GM12878 (cell line): ENCODE data around the gene PRPS1.

Experiments
- BACH1 ChIP-seq: fragments of 450-650 bp; IDR thresholded peaks from 2 replicates; pipeline ENCODE4 v1.6.1; 2017; ENCODE audit warnings: mild to moderate bottlenecking, borderline replicate concordance
- JUND ChIP-seq: IDR thresholded peaks from 2 replicates; pipeline ENCODE4 v1.6.1; 2012; ENCODE audit warnings: low read depth, mild to moderate bottlenecking, low read length, improper control_type of control experiment, moderate library complexity
- POLR2A ChIP-seq: IDR thresholded peaks from 2 replicates; pipeline ENCODE4 v1.6.1; 2011; ENCODE audit warnings: low read depth, mild to moderate bottlenecking, low read length
- RBBP5 ChIP-seq: fragments of 200-600 bp; sonication (generic); conservative IDR thresholded peaks from 2 replicates; pipeline ENCODE4 v1.6.1; 2016
- REST ChIP-seq: IDR thresholded peaks from 2 replicates; pipeline ENCODE4 v1.6.1; 2012; ENCODE audit warnings: mild to moderate bottlenecking, low read depth, low read length
- SREBF2 ChIP-seq: IDR thresholded peaks from 2 replicates; pipeline ENCODE4 v1.6.1; 2012; ENCODE audit warnings: mild to moderate bottlenecking, low read length
- SUZ12 ChIP-seq: fragments of 200-600 bp; sonication (generic); IDR thresholded peaks from one replicate; pipeline ENCODE4 v1.6.1; 2018; ENCODE audit warnings: antibody characterized with exemption, mild to moderate bottlenecking; ENCODE audit not compliant: unreplicated experiment
- YY1 ChIP-seq: IDR thresholded peaks from 2 replicates; pipeline ENCODE4 v1.6.1; 2011; ENCODE audit warnings: low read depth, mild to moderate bottlenecking, low read length
- TF ChIP-seq, protein P1 (sequence below): IDR thresholded peaks from 2 replicates; pipeline ENCODE4 v1.6.1; 2011; ENCODE audit warnings: borderline replicate concordance, low read depth, mild to moderate bottlenecking, moderate library complexity, low read length; ENCODE audit not compliant: insufficient read depth, poor library complexity, severe bottlenecking
- TF ChIP-seq, protein P2 (sequence below), 3 experiments: IDR thresholded peaks in 2 of 3; conservative IDR thresholded peaks in 1 of 3; 2 replicates each; pipeline ENCODE4 v1.5.1; 2011; ENCODE audit warnings: low read depth in 3 of 3, low read length in 3 of 3, mild to moderate bottlenecking in 3 of 3, control low read depth in 2 of 3, moderate library complexity in 2 of 3, inconsistent platforms in 1 of 3, mixed read lengths in 1 of 3; ENCODE audit not compliant: control insufficient read depth in 2 of 3, insufficient read depth in 1 of 3; ENCODE audit errors: extremely low read depth in 1 of 3

GRCh38 chrX:107667426-107667825 is 39.1 kb downstream of the PRPS1 start:
- TF ChIP-seq, protein P1, sequence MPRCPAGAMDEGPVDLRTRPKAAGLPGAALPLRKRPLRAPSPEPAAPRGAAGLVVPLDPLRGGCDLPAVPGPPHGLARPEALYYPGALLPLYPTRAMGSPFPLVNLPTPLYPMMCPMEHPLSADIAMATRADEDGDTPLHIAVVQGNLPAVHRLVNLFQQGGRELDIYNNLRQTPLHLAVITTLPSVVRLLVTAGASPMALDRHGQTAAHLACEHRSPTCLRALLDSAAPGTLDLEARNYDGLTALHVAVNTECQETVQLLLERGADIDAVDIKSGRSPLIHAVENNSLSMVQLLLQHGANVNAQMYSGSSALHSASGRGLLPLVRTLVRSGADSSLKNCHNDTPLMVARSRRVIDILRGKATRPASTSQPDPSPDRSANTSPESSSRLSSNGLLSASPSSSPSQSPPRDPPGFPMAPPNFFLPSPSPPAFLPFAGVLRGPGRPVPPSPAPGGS, result no peak
- no peak for TF ChIP-seq RBBP5
- TF ChIP-seq, protein P2, sequence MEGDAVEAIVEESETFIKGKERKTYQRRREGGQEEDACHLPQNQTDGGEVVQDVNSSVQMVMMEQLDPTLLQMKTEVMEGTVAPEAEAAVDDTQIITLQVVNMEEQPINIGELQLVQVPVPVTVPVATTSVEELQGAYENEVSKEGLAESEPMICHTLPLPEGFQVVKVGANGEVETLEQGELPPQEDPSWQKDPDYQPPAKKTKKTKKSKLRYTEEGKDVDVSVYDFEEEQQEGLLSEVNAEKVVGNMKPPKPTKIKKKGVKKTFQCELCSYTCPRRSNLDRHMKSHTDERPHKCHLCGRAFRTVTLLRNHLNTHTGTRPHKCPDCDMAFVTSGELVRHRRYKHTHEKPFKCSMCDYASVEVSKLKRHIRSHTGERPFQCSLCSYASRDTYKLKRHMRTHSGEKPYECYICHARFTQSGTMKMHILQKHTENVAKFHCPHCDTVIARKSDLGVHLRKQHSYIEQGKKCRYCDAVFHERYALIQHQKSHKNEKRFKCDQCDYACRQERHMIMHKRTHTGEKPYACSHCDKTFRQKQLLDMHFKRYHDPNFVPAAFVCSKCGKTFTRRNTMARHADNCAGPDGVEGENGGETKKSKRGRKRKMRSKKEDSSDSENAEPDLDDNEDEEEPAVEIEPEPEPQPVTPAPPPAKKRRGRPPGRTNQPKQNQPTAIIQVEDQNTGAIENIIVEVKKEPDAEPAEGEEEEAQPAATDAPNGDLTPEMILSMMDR (IDR thresholded peaks at IDR 0.05 in 2 of 3, conservative IDR thresholded peaks at IDR 0.05 in 1 of 3; ENCODE audit: control insufficient read depth in 2 of 3, extremely low read depth in 1 of 3, insufficient read depth in 1 of 3, low read depth in 3 of 3, low read length in 3 of 3), result no peak
- no peak for TF ChIP-seq JUND
- no peak for TF ChIP-seq SREBF2
- TF ChIP-seq REST, result no peak
- TF ChIP-seq SUZ12, result no peak
- TF ChIP-seq POLR2A, result no peak
- no peak for TF ChIP-seq YY1
- TF ChIP-seq BACH1, result no peak
